ENCODE data around the gene SEMA4B. TPM values are rescaled to one million over a fixed set of nuclear protein-coding genes. Genes with fewer than 3 reads are reported as not detected.

SEMA4B gene
- total and polyA plus RNA-seq, 9 of the 15 experiments (the other 6 are each of a cell fraction or from before 2014, with no cell fraction given): 1.3 to 33.6 (median 11.0) TPM

- TF ChIP-seq, protein P1, sequence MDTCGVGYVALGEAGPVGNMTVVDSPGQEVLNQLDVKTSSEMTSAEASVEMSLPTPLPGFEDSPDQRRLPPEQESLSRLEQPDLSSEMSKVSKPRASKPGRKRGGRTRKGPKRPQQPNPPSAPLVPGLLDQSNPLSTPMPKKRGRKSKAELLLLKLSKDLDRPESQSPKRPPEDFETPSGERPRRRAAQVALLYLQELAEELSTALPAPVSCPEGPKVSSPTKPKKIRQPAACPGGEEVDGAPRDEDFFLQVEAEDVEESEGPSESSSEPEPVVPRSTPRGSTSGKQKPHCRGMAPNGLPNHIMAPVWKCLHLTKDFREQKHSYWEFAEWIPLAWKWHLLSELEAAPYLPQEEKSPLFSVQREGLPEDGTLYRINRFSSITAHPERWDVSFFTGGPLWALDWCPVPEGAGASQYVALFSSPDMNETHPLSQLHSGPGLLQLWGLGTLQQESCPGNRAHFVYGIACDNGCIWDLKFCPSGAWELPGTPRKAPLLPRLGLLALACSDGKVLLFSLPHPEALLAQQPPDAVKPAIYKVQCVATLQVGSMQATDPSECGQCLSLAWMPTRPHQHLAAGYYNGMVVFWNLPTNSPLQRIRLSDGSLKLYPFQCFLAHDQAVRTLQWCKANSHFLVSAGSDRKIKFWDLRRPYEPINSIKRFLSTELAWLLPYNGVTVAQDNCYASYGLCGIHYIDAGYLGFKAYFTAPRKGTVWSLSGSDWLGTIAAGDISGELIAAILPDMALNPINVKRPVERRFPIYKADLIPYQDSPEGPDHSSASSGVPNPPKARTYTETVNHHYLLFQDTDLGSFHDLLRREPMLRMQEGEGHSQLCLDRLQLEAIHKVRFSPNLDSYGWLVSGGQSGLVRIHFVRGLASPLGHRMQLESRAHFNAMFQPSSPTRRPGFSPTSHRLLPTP (IDR thresholded peaks at IDR 0.05; ENCODE audit: borderline replicate concordance, extremely low read depth, insufficient read length): no peak
- TF ChIP-seq EHMT2 (IDR thresholded peaks at IDR 0.05): no peak
- TF ChIP-seq, protein P2, sequence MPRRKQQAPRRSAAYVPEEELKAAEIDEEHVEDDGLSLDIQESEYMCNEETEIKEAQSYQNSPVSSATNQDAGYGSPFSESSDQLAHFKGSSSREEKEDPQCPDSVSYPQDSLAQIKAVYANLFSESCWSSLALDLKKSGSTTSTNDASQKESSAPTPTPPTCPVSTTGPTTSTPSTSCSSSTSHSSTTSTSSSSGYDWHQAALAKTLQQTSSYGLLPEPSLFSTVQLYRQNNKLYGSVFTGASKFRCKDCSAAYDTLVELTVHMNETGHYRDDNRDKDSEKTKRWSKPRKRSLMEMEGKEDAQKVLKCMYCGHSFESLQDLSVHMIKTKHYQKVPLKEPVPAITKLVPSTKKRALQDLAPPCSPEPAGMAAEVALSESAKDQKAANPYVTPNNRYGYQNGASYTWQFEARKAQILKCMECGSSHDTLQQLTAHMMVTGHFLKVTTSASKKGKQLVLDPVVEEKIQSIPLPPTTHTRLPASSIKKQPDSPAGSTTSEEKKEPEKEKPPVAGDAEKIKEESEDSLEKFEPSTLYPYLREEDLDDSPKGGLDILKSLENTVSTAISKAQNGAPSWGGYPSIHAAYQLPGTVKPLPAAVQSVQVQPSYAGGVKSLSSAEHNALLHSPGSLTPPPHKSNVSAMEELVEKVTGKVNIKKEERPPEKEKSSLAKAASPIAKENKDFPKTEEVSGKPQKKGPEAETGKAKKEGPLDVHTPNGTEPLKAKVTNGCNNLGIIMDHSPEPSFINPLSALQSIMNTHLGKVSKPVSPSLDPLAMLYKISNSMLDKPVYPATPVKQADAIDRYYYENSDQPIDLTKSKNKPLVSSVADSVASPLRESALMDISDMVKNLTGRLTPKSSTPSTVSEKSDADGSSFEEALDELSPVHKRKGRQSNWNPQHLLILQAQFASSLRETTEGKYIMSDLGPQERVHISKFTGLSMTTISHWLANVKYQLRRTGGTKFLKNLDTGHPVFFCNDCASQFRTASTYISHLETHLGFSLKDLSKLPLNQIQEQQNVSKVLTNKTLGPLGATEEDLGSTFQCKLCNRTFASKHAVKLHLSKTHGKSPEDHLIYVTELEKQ (CRISPR knock-in tag; IDR thresholded peaks at IDR 0.05): no peak
- TF ChIP-seq ZNF384 (IDR thresholded peaks at IDR 0.05; ENCODE audit: low read depth, low read length): no peak
- no peak for TF ChIP-seq TEAD1 (CRISPR knock-in tag; IDR thresholded peaks at IDR 0.05)
- TF ChIP-seq, protein P3, sequence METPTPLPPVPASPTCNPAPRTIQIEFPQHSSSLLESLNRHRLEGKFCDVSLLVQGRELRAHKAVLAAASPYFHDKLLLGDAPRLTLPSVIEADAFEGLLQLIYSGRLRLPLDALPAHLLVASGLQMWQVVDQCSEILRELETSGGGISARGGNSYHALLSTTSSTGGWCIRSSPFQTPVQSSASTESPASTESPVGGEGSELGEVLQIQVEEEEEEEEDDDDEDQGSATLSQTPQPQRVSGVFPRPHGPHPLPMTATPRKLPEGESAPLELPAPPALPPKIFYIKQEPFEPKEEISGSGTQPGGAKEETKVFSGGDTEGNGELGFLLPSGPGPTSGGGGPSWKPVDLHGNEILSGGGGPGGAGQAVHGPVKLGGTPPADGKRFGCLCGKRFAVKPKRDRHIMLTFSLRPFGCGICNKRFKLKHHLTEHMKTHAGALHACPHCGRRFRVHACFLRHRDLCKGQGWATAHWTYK (CRISPR knock-in tag; IDR thresholded peaks at IDR 0.05): no peak
- no peak for TF ChIP-seq POLR2G (IDR thresholded peaks at IDR 0.05; ENCODE audit: low read depth, low read length)
- TF ChIP-seq DACH1 (IDR thresholded peaks at IDR 0.05; ENCODE audit: partially characterized antibody): peak; percentile 33
- no peak for TF ChIP-seq SRSF1 (IDR thresholded peaks at IDR 0.05; ENCODE audit: low read depth, low read length)
- TF ChIP-seq ZNF431 (CRISPR knock-in tag; IDR thresholded peaks at IDR 0.05): no peak
- peak; percentile 31; the same call in 1 of the 2 replicates for TF ChIP-seq CBFA2T2 (conservative IDR thresholded peaks at IDR 0.05)
- TF ChIP-seq, protein P4, sequence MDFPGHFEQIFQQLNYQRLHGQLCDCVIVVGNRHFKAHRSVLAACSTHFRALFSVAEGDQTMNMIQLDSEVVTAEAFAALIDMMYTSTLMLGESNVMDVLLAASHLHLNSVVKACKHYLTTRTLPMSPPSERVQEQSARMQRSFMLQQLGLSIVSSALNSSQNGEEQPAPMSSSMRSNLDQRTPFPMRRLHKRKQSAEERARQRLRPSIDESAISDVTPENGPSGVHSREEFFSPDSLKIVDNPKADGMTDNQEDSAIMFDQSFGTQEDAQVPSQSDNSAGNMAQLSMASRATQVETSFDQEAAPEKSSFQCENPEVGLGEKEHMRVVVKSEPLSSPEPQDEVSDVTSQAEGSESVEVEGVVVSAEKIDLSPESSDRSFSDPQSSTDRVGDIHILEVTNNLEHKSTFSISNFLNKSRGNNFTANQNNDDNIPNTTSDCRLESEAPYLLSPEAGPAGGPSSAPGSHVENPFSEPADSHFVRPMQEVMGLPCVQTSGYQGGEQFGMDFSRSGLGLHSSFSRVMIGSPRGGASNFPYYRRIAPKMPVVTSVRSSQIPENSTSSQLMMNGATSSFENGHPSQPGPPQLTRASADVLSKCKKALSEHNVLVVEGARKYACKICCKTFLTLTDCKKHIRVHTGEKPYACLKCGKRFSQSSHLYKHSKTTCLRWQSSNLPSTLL (IDR thresholded peaks at IDR 0.05): no peak
- TF ChIP-seq ZNF263 (CRISPR knock-in tag; IDR thresholded peaks at IDR 0.05; ENCODE audit: borderline replicate concordance): no peak
- TF ChIP-seq POLR2H (tag; IDR thresholded peaks at IDR 0.05; ENCODE audit: low read depth): peak; percentile 85
- TF ChIP-seq E2F4 (CRISPR knock-in tag; IDR thresholded peaks at IDR 0.05; ENCODE audit: low read depth): no peak
- no peak for TF ChIP-seq ZNF23 (CRISPR knock-in tag; IDR thresholded peaks at IDR 0.05)
Observed at GRCh38 chr15:90184119-90184785, 16.9 kb upstream of the SEMA4B start (continued).
